Astrocyte of the hippocampus (primary cell): ENCODE results near the gene NAA80.

Source experiments
- DNase-seq: peaks from one replicate; pipeline ENCODE4 v3.0.0; 2011; ENCODE audit warnings: low read depth, low spot score

Gene NAA80

DNA sequence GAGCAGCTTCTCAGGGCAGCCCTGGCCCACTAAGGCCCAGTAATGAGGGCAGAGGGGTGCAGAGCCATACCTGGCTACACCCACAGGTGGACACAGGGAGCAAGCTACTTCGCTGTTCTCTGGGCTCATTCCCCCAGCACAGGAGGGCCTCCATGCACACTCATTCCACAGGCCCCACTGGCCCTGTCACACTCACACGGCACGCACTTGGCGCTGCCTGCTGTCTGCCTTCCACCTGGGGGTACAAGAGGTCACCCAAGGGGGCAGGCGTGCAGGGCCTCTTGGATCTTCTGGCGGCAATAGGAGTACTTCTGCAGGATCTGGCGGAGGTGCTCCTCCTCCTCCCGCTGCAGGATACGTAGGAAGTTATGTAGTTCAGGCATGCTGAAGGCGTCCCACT is 31.1 kb upstream of the NAA80 start:
- no peak for DNase-seq

DNA sequence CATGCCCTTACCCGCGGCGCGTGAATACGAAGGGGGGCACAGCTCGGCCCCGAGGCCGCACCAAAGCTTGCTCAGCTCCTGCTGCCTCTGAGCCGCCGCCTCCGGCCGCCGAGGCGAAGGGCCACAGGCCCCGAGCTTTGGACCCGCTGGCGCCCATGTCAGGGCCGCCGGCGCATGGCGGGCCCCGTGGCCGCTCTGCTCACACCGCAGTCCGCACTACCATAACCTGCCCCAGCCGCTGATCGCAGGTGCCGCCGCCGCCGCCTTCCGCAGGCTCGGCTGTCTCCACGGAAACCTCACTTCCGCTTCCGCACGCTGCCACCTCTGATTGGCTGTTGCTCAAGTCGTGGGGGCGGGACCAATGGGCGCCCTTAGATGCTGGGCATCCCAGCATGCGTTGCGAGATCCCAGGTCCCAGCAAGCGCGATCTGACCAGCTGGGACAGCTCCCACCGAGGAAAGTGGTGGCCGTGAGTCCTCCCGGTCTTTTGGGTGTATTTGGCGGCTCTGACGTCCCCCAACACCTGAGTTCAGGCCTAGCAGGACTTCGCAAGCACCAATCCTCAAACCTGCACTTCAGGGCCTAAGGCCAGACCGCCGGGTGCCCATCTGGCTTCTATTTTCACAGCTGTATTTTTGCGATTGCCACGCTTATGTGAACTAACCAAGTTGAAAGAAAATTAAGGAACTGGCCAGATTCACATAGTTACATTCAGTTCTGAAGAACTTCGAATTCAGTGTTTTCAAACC is 28.9 kb upstream of the NAA80 start, which contains the start of gene TUSC2:
Gene TUSC2 (minus strand): TSS at position 281 of the 749 bp plus-strand sequence. CDS start 124 bp downstream, at position 157.
- peak; percentile 99 for DNase-seq

DNA sequence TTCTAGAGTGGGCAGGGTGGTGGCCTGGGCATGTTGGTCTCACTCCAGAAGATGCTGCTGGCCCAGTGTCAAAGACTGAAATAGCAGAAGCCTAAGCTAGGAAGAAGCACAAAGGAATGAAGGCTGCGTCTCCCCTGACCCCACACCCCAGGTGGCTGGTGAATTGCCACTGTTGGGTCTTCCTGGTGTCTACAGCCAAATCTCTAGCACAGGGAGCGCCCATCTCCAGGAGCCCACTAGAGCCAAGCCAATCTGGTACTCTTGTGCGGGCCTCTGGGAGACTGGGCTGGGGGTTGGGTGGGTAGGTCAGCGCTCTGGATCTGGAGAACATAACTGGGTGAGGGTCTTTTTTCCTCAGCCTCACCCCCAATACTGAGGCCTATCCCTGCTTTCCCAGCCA is 27.9 kb upstream of the NAA80 start:
- DNase-seq, result no peak

DNA sequence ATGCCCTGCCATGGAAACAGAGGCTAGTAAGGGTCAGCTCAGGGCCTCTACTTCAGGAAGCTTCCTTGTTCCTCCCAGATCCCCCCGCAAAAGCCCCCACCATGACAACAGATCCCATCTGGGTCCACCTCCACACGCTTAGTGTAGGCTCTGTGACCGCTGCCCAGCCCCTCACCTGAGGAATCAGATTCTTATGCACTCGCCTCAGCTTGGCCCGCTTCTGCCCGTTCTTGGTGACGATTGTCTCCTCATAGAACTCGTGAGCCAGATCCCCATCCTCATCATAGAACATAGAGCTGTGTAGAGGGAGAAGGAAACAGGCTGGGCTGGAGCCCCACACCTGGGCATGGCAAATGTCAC is 27.0 kb upstream of the NAA80 start:
- no peak for DNase-seq

DNA sequence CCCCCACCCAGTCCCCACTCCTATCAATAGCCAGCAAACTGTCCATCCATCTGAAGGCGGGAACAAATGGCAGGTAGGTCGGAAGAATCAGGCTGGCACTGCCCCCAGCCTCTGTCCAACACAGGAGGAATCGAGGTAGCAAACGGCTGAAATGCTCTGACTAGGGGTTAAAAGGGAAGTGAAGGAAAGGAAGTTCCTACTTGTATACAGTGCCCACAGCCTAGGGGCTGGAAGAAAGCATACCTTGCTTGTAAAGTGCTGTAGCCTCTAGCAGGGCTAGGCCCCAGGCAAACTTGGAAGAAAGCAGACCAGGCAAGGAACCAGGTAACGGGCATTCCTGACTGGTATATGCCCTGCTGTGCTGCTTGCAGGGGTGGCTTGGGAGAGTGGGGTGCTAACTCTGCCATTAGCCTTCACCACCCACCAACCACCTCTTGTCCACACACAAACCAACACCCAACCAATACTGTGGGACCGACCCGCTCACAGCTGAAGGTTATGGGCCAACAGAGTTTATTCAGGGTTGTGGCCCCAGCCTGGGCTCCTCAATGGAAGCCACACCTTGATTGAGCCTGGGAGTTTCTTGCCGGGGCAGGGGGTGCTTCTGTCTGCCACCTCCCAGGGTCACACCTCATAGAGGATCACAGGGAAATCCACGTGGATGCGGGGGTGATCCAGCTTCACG is 26.4 kb upstream of the NAA80 start:
- DNase-seq, result no peak

DNA sequence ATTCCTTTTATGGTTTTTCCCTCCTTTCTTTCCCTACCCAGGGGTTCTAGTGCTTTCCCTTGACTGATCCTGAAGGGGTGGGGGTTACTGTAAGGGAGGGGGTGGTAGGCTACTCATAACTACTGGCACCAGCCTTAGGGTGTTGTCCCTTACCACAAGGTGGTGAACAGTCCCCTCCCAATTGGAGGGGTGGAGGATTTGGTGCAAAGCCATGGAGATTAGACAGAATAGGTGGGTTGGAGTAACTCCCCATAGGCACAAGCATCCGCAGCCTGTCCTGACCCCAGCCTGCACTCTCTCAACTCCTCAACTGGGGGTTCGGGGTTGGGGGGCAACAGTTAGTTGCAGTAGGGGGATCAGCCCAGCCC is 25.9 kb upstream of the NAA80 start:
- no peak for DNase-seq

DNA sequence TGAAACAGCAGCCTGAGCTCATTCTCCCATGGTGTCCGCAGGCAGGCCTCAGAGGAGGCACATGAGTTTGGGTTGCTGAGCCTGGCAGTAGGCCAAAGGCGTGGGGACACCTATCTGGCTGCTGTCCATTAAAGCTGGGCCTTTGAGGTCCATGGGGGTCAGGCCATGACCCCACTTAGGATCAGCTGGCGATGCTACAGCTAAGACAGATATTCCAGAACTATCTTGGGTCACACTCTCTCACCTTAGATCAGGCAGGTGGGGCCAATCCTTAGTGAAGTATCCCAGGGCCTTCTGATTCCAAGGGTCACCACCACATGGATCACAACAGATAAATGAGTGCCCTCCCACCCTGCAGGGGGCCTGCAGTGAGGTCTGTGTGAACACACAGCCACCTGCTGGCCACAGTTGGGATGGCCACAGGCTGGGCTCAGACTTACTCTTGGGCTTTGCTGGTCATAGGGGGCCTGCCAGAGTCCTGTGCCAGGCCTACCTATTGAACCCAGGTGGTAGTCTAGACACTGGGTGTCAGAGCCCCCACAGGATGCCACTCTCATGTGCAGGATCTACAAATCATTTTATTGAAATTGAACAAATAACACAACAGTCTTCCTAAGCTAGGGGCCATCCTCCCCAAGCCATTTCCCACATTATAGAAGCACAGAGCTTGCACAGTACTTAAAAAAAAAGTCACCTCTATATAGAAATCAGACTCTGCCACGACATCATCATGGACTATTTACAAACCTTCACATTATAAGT is 25.3 kb upstream of the NAA80 start:
- peak; percentile 80 for DNase-seq

DNA sequence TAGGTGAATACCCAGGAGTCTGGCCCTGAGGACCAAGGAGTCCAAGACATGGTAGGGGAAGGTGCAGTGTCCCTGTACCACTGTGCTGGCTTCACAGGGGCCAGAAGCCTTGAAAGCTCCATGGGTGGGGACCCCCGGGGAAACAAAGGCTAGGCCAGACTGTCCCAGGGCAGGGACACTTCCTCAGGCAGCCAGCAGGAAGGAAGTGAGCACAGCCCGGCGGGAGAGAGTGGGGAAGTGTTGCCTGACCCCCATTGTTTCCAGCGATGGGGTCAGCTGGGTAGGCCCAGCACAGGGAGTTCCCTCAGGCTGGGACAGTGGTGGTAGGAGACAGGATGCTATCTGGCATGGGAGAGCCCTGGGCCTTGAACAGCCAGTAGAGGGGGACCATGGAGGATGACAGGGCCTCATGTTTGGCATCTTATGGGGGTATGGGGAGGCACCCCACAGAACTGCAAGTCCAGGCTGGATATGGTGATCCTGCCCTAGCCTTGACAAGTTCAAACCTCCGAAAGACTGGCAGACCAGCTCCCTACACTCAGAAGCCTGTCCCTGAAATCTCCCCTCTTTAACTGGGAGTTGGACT is 24.5 kb upstream of the NAA80 start:
- no peak for DNase-seq

DNA sequence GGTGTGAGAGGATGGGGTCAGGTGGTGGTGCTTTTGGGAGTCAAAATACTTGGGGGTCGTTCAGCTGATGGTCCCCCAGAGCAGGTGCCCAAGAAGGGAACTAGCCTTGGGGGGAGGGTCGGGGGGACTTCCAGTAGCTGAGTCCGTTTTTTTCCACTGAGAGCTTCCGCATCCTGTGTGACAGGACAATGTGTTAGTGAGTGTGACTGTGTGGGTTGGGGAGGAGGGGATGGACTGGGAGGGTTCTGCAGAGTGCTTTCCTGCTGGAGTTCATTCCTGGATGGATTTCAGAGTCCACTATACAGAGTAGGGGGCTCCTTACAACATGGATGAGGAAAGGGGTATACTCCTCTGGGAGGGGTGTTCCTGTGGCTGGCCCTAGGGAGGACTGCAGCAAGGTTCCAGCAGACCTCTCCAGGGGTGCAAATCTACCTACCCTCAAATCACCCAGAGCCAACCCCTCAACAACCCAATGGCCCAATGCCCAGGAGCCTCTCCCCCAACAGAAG is 23.9 kb upstream of the NAA80 start:
- DNase-seq, result no peak

DNA sequence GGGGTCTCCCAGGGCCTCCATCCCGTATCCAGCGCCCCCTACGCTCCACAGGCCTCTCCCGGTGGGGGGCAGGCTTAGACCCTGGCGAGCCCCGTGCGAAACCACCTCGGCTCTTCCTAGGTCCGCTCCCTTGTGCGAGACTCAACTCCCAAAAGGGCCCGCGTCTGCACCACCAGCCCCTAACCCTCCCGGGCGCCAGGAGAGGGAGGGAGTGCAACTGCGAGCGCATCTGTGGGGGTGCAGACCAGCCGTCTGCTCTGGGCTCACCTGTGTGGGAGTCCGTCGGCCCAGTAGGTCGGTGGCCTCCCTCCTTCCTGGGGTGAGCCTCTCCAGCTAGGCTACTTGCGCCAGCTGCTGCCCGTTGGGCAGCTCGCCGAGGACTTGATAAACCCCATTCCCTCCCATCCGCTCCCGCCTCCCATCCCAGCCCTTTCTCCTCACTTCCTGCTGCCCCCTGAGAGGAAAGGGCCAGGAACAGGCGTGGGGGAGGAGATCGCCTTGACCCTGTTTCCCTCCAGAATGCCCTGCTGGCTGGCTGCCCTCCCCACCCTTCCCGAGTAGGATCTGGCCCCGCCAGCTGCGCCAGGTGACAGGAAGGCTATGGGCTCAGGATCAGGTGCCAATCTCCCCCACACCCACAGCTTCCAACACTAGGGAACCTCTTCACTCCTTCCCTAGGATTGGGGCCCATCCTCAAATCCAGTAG is 23.3 kb upstream of the NAA80 start, which contains the start of gene HYAL2:
Gene HYAL2 (minus strand): TSS at position 360 of the 706 bp plus-strand sequence. CDS start 2,256 bp downstream, outside the sequence.
- no peak for DNase-seq

DNA sequence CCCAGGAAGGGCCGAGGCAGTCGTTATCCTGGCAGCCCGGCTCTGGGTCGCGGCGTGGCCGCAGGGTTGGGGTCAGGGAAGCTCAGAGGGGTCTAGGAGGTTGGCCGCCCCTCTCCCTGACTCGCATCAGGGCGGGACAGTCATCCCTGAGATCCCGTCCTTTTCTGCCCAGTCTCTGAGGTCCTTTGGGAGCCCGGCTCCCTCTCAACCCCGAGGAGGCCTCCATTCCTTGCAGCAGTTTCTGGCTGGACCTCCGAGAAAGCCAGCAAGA is 22.8 kb upstream of the NAA80 start:
- DNase-seq, result no peak

DNA sequence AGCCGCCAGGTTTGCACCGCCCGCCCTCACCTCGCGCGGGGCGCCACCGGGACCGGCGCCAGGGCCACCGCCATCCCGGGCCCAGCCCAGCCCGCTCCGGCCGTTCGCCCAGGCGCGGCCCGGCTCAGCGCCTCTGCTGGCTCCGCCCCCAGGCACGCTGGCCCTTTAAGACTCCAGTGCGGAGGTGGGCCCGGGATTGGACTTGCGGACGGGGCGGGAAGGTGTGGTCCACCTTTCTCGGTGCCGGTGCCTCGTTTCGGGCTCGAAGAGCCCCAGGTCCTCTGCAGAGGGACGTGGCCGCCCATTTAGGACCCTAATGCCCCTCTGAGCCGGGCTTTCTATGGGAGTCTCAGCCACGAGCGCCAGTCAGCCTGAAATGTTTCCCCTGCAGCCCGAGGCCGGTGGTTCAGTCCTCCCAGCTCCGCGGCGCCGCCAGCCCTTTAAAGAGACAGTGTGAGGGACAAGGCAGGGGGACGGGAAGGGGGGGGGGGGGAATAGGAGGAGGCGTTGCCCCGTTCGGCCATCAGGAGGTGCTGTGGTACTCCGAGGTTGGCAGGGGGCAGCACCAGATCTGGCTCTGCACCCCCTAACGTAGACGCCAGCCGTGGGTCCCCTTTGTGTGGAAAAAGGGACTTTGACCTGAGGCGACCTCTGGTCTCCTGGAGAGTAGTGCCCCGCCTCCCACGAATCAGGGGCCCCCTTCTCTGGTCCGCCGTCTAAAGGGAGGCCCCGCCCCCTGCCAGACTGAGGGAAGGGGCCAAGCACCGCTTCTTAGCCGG is 22.3 kb upstream of the NAA80 start:
- DNase-seq, result peak; percentile 96

DNA sequence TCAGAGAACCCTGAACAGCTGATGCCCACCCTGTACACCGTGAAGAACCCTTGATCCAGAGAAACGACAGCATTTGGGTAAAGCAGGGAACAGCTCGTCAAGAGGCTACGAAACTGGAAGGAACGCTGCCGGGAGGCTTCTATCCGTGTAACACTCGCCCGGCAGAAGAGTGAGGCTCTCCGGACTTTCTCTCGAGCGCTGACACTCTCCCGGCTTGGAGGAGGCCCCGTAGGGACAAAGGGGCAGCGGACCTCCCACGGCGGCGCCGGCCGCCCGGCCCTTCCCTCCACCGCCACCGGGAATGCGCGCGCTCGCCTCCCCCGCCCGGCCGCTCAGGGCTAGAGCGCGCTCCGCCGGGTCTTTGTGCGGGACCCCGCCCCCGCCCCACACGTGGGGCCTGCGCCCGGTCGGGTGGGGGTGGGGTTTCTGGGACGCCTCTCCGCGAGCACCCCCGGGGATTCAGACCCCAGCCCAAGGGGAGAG is 21.7 kb upstream of the NAA80 start:
- DNase-seq, result peak; percentile 92

DNA sequence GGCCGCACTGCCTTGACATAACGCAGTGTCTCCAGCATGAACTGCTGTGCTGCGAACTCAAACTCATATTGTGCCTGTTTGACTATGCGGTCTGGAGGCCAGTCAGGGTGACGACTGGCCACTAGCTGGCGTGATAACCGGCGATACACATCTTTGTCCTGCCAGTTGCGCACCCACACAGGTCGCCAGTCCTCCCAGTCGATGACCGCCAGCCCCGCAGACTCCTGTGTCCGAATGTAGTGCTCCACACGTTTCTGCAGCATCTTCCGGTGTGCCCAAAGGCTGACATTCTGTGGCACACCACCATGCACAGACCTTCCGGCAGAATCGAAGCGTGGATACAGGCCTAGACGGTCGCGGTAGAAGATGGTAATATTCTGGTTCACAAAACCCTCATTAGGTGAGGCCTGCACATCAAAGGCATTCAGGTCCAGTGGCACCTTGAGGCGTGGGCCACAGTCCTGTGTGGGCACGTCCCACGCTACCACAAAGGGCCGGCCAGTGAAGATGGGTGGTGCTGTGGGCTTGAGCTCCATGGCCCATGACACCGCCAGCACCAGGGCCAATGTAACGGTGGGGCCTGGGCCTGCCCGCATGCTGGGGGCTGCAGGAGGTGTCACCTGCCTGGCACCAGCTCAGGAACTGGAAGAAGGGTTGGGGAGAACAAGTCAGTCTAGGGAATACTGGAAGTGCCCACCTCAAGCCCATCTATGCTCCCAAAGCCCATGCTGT is 20.9 kb upstream of the NAA80 start:
- DNase-seq, result no peak

DNA sequence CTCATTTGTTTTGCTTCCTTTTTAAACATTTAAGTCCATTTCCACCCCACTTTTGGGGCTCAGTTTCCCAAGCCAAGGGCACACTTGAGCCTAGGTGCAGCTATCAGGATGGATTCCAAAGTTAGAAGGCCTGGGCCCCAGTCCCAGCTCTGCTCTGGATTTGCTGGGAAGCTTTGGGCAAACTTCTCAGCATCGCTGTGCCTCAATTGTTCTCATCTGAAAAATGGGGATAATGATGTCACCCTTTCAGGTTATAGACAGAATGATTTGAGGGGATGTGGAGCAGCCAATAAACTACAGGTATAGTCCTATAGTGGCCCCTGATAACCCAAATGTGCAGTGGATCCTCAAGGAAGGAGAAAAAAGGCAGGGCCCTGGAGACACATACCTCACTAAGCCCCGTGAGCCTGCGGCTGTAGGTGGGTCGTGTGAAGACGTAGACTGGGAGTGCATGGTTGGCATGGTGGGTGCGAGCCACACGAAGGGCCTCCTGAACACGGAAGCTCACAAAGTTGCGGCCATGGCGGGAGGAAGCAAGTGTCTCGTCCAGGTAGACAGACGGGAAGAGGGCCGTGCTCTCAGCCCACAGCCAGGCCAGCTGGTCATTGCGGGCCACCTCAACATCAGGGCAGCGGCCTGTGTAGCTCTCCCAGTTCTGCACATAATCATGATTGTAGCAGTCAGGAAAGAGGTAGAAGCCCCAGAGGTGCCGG is 20.1 kb upstream of the NAA80 start:
- DNase-seq, result no peak

DNA sequence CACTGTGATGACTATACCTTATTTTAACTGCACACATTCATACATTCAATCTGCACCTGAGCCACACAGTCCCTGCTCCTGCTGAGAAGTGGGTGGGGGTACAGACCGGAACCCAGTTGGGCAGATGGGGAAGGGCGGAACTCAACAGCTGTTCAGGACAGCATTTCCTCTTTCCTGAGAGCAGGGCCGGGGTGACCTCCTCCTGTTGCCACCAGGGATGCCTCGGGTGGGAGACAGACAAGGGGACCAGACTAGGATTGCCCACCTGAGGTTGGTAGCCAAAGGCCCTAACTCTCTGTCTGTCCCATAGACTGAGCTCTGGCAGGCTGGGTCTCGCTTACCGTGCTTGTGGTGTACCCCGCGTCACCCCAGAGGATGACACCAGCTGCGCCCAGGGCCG is 19.4 kb upstream of the NAA80 start:
- DNase-seq, result no peak

DNA sequence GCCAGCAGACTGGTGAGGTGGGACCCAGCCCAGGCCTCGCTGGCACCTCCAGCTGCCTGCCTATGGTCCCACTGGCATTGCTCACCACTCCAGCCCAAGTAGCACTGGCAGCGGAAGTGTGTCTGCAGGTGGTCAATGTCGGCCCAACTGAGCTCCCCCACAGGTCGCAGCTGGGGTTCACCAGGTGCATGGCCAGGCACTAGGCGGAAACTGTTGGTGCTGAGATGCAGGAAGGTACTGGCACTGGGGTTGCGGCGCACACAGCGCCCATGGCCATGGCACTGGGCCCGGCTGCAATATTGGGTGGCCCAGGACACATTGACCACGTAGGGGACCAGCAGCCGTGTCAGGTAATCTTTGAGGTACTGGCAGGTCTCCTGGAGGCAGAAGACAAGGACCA is 19.0 kb upstream of the NAA80 start:
- DNase-seq, result no peak

DNA sequence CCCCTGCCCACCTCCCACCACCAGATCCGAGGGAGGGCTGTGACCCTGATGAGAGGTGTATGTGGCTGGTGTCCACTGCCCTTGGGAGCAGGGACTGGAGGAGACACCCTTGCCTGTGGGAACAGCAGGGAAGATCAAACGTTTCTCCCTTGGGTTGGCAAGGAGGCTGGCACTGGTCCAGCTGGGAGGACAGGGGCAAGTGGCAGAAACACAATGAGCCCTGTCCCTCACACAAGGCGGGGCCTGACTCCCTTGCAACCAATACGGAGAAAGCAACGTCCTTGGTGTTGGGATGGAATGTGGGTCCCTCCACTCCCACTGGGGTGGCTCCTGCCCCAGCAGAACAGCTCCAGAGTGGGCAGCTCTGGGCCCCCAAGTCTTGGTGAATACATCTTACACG is 18.1 kb upstream of the NAA80 start:
- no peak for DNase-seq

DNA sequence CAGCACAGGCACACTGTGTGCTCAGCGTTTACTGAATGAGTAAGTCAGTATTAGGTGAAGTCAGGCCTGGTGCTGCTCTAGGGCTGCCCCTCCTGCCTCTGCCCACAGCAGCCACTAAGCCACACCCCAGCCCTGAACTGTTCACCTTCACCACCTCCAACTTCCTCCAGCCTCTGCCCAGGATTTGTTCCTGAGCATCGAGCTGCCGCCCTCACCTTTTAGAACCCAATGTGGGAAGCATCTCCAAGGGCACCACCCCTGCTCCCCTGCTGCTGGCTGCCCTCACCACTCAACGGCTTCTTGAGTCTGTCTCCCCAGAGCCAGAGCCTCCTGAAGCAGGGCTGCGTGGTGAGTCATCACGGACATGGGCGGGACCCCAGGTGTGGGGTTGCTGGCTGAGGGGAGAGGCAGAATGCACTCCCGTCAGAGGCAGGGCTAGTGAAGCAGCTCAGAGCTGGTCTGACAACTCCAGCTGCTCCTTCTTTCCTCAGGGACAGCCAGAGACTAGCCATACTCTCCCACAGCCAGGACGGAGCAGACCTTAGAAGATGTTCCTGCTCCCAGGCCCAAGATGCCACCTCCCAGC is 17.5 kb upstream of the NAA80 start:
- DNase-seq, result peak; percentile 70
